ENCODE results near the gene NECAP2.

NECAP2 gene

GRCh38 chr1:16397120-16397519 lies 43.4 kb upstream of the NECAP2 start:
- Histone ChIP-seq H3K27me3 (ENCODE audit: insufficient read depth, poor library complexity, severe bottlenecking) (no peaks in the 10 kb centered on the region), H3K27ac (replicated peaks) (no peak overlapping the region), H3K4me3 (replicated peaks; ENCODE audit: insufficient read depth, low read length) (no peak overlapping the region)
- no peak for TF ChIP-seq CTCF (IDR thresholded peaks at IDR 0.05; ENCODE audit: insufficient read depth, low read length)
- TF ChIP-seq SPI1 (IDR thresholded peaks at IDR 0.05; ENCODE audit: borderline replicate concordance, low read depth): no peak
- TF ChIP-seq GABPA (IDR thresholded peaks at IDR 0.05; ENCODE audit: low read depth): no peak
- TF ChIP-seq REST (IDR thresholded peaks at IDR 0.05; ENCODE audit: insufficient replicate concordance, low read depth): no peak
- TF ChIP-seq POLR2AphosphoS5 (IDR thresholded peaks at IDR 0.05; ENCODE audit: low read depth): no peak
- no peak for DNase-seq (ENCODE audit: low read depth in 1 of 2, low spot score in 1 of 2)

GRCh38 chr1:16398371-16398953 lies 42.1 kb upstream of the NECAP2 start:
- TF ChIP-seq SPI1 (IDR thresholded peaks at IDR 0.05; ENCODE audit: borderline replicate concordance, low read depth): no peak
- no peak for TF ChIP-seq REST (IDR thresholded peaks at IDR 0.05; ENCODE audit: insufficient replicate concordance, low read depth)
- no peak for TF ChIP-seq GABPA (IDR thresholded peaks at IDR 0.05; ENCODE audit: low read depth)
- no peak for TF ChIP-seq POLR2AphosphoS5 (IDR thresholded peaks at IDR 0.05; ENCODE audit: low read depth)
- no peak for TF ChIP-seq CTCF (IDR thresholded peaks at IDR 0.05; ENCODE audit: insufficient read depth, low read length)
- H3K27ac ChIP-seq (replicated peaks): no peak overlapping the region
- DNase-seq (ENCODE audit: low read depth in 1 of 2, low spot score in 1 of 2): no peak
- no peak overlapping the region for H3K4me3 ChIP-seq (replicated peaks; ENCODE audit: insufficient read depth, low read length)
- no peaks in the 10 kb centered on the region for H3K27me3 ChIP-seq (ENCODE audit: insufficient read depth, poor library complexity, severe bottlenecking)

- H3K4me3 ChIP-seq (replicated peaks; ENCODE audit: insufficient read depth, low read length): no peak overlapping the region
- DNase-seq (ENCODE audit: low read depth in 1 of 2, low spot score in 1 of 2): no peak
- no peak overlapping the region for H3K27ac ChIP-seq (replicated peaks)
- H3K27me3 ChIP-seq (ENCODE audit: insufficient read depth, poor library complexity, severe bottlenecking): no peaks in the 10 kb centered on the region
- TF ChIP-seq POLR2AphosphoS5 (IDR thresholded peaks at IDR 0.05; ENCODE audit: low read depth) (no peak), SPI1 (IDR thresholded peaks at IDR 0.05; ENCODE audit: borderline replicate concordance, low read depth) (no peak)
Measured at GRCh38 chr1:16402742-16403141, 37.8 kb upstream of the NECAP2 start.

- TF ChIP-seq REST (IDR thresholded peaks at IDR 0.05; ENCODE audit: insufficient replicate concordance, low read depth) (no peak), GABPA (IDR thresholded peaks at IDR 0.05; ENCODE audit: low read depth) (no peak), CTCF (IDR thresholded peaks at IDR 0.05; ENCODE audit: insufficient read depth, low read length) (no peak), POLR2AphosphoS5 (IDR thresholded peaks at IDR 0.05; ENCODE audit: low read depth) (no peak), SPI1 (IDR thresholded peaks at IDR 0.05; ENCODE audit: borderline replicate concordance, low read depth) (no peak)
- no peak for DNase-seq (ENCODE audit: low read depth in 1 of 2, low spot score in 1 of 2)
- no peaks in the 10 kb centered on the region for H3K27me3 ChIP-seq (ENCODE audit: insufficient read depth, poor library complexity, severe bottlenecking)
Measured at GRCh38 chr1:16405441-16405840, 35.1 kb upstream of the NECAP2 start.

More at GRCh38 chr1:16405441-16405840, 35.1 kb upstream of the NECAP2 start:
- Histone ChIP-seq H3K4me3 (replicated peaks; ENCODE audit: insufficient read depth, low read length) (no peak overlapping the region), H3K27ac (replicated peaks) (no peak overlapping the region)
